Fibroblast of lung (primary cell): ENCODE measurements around the gene RND3. TPM values are rescaled to one million over a fixed set of nuclear protein-coding genes. Genes with fewer than 3 reads are reported as not detected.

ENCODE experiments used
- DNase-seq, 2 donors: peaks; one replicate each; pipeline versions ENCODE4 v3.0.0 to v3.0.0-alpha.2; 2010; ENCODE audit warnings: low read depth in 2 of 2
- H2AFZ ChIP-seq: 2 replicates; pipeline ENCODE4 v1.5.1; 2012; ENCODE audit warnings: low read length, control low read depth, inconsistent platforms
- H3K27ac ChIP-seq: 2 replicates; pipeline ENCODE4 v1.5.1; 2011; ENCODE audit warnings: low read length, control low read depth; ENCODE audit not compliant: insufficient read depth
- H3K27me3 ChIP-seq: 2 replicates; pipeline ENCODE4 v1.5.1; 2011; ENCODE audit warnings: mild to moderate bottlenecking, low read length; ENCODE audit not compliant: control insufficient read depth, insufficient read depth
- H3K36me3 ChIP-seq: 2 replicates; pipeline ENCODE4 v1.5.1; 2011; ENCODE audit warnings: low read length; ENCODE audit not compliant: control insufficient read depth, insufficient read depth
- H3K4me1 ChIP-seq: 2 replicates; pipeline ENCODE4 v1.5.1; 2011; ENCODE audit warnings: low read length; ENCODE audit not compliant: control insufficient read depth, insufficient read depth; ENCODE audit errors: extremely low read depth
- H3K4me2 ChIP-seq: 2 replicates; pipeline ENCODE4 v1.5.1; 2011; ENCODE audit warnings: low read length, control low read depth; ENCODE audit not compliant: insufficient read depth; ENCODE audit errors: extremely low read depth
- H3K4me3 ChIP-seq, 4 experiments: fragments of 200-600 bp in 1 of 4; sonication (generic) in 1 of 4; replicated peaks in 1 of 4; 2 replicates each; pipeline ENCODE4 v1.5.1; 2011 to 2016; ENCODE audit warnings: low read length in 4 of 4, low read depth in 3 of 4, mild to moderate bottlenecking in 3 of 4, control low read depth in 2 of 4, inconsistent platforms in 1 of 4, mixed read lengths in 1 of 4; ENCODE audit not compliant: insufficient read depth in 1 of 4; ENCODE audit errors: control extremely low read depth in 1 of 4
- H3K79me2 ChIP-seq: 2 replicates; pipeline ENCODE4 v1.5.1; 2012; ENCODE audit warnings: mild to moderate bottlenecking, low read length, inconsistent platforms; ENCODE audit not compliant: control insufficient read depth, insufficient read depth
- H3K9ac ChIP-seq: 2 replicates; pipeline ENCODE4 v1.5.1; 2011; ENCODE audit warnings: mild to moderate bottlenecking, low read length, control low read depth; ENCODE audit not compliant: insufficient read depth
- H3K9me3 ChIP-seq: 2 replicates; pipeline ENCODE4 v1.5.1; 2012; ENCODE audit warnings: low read depth, low read length; ENCODE audit not compliant: control insufficient read depth, insufficient read depth
- H4K20me1 ChIP-seq: 2 replicates; pipeline ENCODE4 v1.5.1; 2011; ENCODE audit warnings: low read length; ENCODE audit not compliant: control insufficient read depth, insufficient read depth; ENCODE audit errors: extremely low read depth
- EZH2 ChIP-seq: IDR thresholded peaks from 2 replicates; pipeline ENCODE4 v1.5.1; 2012; ENCODE audit warnings: low read length, control low read depth, mild to moderate bottlenecking; ENCODE audit errors: missing control alignments
- polyA plus RNA-seq, 2 donors: library from polyadenylated mRNA; depleted of rRNA in 1 of 2; stranded (reverse) in 1 of 2; unstranded in 1 of 2; fragments of >200 nt; gene quantifications; 2 replicates each; pipeline ENCODE4 v1.2.1, GENCODE V29; 2011 to 2012; ENCODE audit warnings: missing spikeins in 1 of 2
- total RNA-seq: library from RNA; depleted of rRNA; stranded (reverse); fragments of >200 nt; gene quantifications from 2 replicates; pipeline ENCODE4 v1.2.1, GENCODE V29; 2014
- TF ChIP-seq, protein P1 (sequence below), 2 donors: IDR thresholded peaks in 1 of 2; conservative IDR thresholded peaks in 1 of 2; 1 replicate in 1 of 2; 2 replicates in 1 of 2; pipeline ENCODE4 v1.5.1; 2011 to 2012; ENCODE audit warnings: low read length in 2 of 2, control low read depth in 1 of 2, inconsistent platforms in 1 of 2, low read depth in 1 of 2, mild to moderate bottlenecking in 1 of 2

The RND3 gene
- total and polyA plus RNA-seq, 2 donors (not counting 1 experiment from before 2014, with no cell fraction given) = 363 to 1,405 TPM

DNA sequence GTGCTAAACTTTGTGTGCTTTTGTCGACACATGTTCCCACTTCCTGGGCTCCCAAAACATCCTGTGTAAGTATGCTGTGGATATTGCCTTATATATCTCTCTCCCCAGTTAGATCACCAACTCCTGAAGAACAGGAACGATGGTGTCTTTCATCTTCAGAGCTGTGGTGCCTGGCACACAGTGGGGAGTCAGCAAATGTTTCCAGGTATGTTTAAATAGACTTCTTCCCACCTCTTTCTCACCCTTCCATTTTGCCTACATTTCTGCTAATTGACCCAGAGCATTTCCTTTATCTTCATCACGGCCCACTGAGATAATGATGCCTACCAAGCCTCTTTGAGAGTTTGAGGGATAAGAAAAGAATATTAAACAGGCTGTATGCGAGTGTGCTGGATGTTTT lies 60.7 kb downstream of the RND3 start:
- Histone ChIP-seq H4K20me1 (no peaks in the 10 kb centered on the region), H3K27ac (no peak overlapping the region), H3K9me3 (no peaks in the 10 kb centered on the region), H3K79me2 (no peaks in the 10 kb centered on the region), H3K4me2 (no peak overlapping the region), H3K9ac (no peak overlapping the region), H3K4me3 (no peak overlapping the region), H3K36me3 (no peaks in the 10 kb centered on the region), H3K4me1 (no peaks in the 10 kb centered on the region), H2AFZ (no peak overlapping the region), H3K27me3 (no peaks in the 10 kb centered on the region)
- TF ChIP-seq, protein P1, sequence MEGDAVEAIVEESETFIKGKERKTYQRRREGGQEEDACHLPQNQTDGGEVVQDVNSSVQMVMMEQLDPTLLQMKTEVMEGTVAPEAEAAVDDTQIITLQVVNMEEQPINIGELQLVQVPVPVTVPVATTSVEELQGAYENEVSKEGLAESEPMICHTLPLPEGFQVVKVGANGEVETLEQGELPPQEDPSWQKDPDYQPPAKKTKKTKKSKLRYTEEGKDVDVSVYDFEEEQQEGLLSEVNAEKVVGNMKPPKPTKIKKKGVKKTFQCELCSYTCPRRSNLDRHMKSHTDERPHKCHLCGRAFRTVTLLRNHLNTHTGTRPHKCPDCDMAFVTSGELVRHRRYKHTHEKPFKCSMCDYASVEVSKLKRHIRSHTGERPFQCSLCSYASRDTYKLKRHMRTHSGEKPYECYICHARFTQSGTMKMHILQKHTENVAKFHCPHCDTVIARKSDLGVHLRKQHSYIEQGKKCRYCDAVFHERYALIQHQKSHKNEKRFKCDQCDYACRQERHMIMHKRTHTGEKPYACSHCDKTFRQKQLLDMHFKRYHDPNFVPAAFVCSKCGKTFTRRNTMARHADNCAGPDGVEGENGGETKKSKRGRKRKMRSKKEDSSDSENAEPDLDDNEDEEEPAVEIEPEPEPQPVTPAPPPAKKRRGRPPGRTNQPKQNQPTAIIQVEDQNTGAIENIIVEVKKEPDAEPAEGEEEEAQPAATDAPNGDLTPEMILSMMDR (conservative IDR thresholded peaks at IDR 0.05 in 1 of 2, IDR thresholded peaks at IDR 0.05 in 1 of 2; ENCODE audit: low read depth in 1 of 2, low read length in 2 of 2) = no peak
- TF ChIP-seq EZH2 = no peak
- DNase-seq = no peak

DNA sequence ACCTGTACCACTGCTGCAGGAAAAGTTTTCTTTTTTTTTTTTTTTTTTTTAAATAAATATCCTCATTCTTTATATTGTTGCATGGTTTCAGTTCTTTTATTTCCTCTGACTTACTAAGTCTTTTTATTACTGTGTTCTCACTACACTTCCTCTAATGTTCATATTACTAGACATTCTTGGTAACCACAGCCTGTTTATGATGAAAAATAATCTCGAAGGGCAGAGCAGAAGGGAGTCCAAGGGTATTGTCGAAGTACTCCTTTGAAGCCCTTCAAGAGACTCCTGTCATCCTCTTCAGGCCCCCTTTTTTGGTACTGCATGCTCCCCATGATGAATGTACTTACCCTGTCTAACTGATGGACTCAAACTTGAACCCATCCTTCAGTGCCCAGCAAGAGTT lies 61.2 kb downstream of the RND3 start:
- Histone ChIP-seq H2AFZ (no peak overlapping the region), H3K4me2 (no peak overlapping the region)
- peak in 1 of 2 donors; percentile 10 for DNase-seq

DNA sequence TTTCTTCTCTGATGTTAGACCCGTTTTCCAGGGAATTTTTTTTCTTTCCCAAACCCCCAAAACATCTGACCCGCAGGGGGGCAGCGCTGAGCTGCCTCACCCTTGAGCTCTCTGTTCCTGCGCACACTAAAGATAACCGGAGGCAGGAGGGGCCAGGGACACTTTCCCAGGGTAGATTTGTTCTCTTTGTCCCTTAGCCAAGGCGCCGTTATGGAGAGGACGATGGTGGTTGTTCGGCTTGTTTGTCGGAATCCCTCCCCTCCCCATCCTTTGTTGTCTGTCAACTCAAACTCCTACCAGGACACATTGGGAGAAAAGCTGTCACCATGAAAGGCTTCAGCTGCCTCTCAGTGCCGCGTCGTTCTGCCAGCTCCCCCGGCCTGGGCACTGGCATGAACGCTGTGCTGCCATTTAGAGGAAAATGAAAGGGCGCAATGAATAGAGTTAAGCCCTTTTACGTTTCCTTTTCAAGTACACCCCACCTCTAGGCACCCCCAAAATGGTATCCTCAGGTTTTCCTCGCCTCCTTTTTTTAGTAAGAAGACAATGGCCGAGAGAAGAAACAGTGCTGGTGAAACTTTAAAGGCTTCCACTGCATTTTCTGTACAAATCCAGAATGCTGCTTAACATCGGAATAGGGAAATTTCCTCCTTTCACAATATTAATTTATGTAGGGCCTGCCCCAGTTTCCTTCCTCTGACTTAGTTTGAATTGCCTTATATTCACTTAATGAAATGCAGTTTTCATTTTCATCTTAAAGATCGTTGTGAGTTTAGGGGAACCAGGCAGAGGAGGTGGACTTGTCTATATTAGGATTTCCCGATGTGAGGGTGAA lies 62.1 kb downstream of the RND3 start:
- Histone ChIP-seq H3K4me1 (no peaks in the 10 kb centered on the region), H3K9ac (no peak overlapping the region), H3K27ac (no peak overlapping the region), H3K4me2 (no peak overlapping the region), H3K79me2 (no peaks in the 10 kb centered on the region), H3K36me3 (no peaks in the 10 kb centered on the region), H3K9me3 (no peaks in the 10 kb centered on the region), H4K20me1 (no peaks in the 10 kb centered on the region), H3K27me3 (no peaks in the 10 kb centered on the region), H2AFZ (peak overlapping the region; percentile 55), H3K4me3 (peak overlapping the region in 1 of 4 experiments; percentile 38)
- peak; percentile 51 to 54 for DNase-seq
- TF ChIP-seq, protein P1 (conservative IDR thresholded peaks at IDR 0.05 in 1 of 2, IDR thresholded peaks at IDR 0.05 in 1 of 2; ENCODE audit: low read depth in 1 of 2, low read length in 2 of 2) = peak in 1 of 2 donors; percentile 39
- TF ChIP-seq EZH2 = no peak

More for the DNA sequence above, 61.2 kb downstream of the RND3 start:
- Histone ChIP-seq H4K20me1 (no peaks in the 10 kb centered on the region), H3K27ac (no peak overlapping the region), H3K4me3 (no peak overlapping the region), H3K9ac (no peak overlapping the region), H3K27me3 (no peaks in the 10 kb centered on the region), H3K9me3 (no peaks in the 10 kb centered on the region), H3K4me1 (no peaks in the 10 kb centered on the region), H3K79me2 (no peaks in the 10 kb centered on the region), H3K36me3 (no peaks in the 10 kb centered on the region)
- TF ChIP-seq, protein P1 (conservative IDR thresholded peaks at IDR 0.05 in 1 of 2, IDR thresholded peaks at IDR 0.05 in 1 of 2; ENCODE audit: low read depth in 1 of 2, low read length in 2 of 2) = no peak
- no peak for TF ChIP-seq EZH2
